Measurements from ENCODE around the gene GRIK3. TPM values are rescaled to one million over a fixed set of nuclear protein-coding genes. Genes with fewer than 3 reads are reported as not detected.

The GRIK3 gene
- total RNA-seq, 1 donor from 2014 or later: not detected

GRCh38 chr1:37043101-37043500 is 8.8 kb upstream of the GRIK3 start:
- DNase-seq (ENCODE audit: low read depth, low spot score): no peak

DNA sequence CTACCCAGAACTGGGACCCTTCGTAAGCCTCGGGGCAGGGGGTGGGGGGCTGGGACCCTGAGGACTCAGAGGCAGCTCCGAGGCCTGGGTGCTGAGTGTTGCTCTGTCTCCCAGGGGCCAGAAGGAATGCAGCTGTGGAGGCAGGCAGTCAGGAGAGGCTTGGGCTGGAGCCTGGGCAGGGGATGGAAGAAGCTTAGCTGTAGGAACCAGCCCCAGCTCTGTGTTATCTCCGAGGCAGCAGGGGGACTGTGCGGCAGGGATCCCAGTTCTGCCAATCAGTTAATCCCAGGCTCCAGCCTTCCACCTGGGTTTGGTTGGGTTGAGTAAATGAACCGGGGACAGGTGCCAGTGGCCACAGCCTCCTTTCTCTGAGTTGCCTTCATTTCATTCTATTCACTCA is 8.2 kb upstream of the GRIK3 start:
- no peak for DNase-seq (ENCODE audit: low read depth, low spot score)

DNA sequence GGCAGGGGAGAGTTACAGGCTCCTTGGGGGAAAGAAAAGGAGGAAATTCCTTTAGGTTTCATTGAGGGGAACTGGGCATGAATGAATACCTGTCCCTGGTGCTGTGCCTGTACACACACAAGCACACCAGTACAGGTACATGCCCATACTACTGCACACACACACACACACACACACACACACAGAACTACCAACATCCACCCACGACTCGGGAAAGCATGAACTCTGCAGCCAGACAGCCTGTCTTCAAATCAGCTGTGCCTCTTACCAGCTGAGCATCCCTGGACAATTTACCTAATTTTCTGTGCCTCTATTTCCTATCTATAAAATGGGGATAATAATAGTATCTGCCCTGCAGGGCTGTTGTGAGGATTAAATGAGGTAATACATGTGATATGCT is 7.2 kb upstream of the GRIK3 start:
- no peak for DNase-seq (ENCODE audit: low read depth, low spot score)

DNA sequence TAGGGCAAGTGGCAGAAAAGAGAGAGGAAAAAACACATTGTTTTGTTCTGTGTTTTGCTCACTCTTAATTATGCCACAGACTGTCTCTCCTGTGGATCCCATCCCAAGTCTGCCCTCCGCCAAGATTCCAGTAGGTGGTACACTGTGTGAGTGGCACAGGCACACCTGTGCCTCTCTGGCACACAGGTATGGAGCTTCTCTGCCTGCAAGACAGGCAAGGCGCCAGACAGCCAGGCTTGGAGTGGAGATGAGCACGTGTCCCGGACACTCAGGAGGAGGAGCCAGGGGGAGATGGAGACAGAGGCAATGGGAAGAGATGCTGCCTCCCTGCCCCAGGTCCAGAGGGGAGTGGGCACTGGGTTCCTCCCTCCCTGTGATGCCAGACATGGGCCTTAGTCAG is 6.5 kb upstream of the GRIK3 start:
- no peak for DNase-seq (ENCODE audit: low read depth, low spot score)

DNA sequence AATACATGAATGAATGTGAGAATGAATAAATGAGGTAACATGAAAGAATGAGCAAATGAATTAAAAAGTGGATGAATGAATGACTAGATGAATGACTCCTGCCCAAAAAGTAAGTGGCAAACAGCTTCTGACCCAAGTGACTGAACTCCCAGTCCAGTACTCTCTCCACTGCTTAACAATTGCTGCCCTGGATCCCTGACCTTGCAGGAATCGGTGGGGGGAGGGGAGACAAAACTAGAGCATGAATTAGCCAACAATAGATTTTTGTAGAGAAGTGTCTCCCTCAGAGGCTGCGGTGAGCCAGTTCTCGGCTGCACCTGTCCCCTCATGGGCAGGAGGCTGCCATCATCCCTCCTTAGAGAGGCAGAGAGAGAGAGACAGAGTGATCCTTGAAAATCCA is 5.9 kb upstream of the GRIK3 start:
- DNase-seq (ENCODE audit: low read depth, low spot score): no peak

DNA sequence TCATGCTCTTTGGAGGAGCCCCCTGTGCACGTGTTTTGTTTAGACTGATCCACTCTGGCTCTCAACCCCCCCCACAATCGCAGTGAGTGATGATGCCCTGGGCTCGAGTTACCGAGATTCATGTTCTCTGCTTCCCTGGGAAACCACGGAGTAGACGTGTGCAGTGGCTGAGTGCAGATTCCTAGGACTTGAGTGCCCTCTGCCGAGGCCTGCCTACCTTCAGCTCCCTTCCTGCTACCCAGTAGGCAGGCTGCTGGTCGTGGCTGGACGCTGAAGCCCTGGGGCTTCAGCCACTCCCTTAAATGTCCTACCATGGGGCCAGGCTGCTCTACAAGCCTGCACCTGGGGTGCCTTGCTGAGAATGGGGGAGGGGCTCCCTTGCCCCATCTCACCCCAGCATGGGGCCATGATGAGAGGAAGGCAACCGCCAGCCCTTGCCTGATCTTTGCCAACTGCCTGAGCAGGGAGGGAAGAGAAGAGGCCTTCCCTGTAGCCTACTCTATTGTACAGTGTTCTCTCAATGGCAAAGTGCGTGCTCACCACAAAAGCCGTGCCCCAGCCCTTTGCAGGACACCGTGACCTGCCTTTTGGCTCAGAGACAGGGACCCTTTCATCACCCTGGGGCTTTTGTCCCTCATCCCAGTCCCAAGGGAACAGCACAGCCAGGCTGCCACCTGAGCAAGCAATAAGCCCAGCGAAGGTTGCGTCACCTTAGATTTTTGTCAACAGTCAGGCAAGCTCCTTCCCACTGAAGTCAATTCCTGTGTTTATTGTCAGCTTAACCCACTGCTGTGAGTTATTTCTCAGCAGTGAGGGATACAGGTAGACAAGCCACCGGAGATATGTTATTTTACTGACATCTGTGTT is 4.1 kb upstream of the GRIK3 start:
- DNase-seq (ENCODE audit: low read depth, low spot score): no peak

- no peak for DNase-seq (ENCODE audit: low read depth, low spot score)
Observed at GRCh38 chr1:37037690-37038089, 3.4 kb upstream of the GRIK3 start.

DNA sequence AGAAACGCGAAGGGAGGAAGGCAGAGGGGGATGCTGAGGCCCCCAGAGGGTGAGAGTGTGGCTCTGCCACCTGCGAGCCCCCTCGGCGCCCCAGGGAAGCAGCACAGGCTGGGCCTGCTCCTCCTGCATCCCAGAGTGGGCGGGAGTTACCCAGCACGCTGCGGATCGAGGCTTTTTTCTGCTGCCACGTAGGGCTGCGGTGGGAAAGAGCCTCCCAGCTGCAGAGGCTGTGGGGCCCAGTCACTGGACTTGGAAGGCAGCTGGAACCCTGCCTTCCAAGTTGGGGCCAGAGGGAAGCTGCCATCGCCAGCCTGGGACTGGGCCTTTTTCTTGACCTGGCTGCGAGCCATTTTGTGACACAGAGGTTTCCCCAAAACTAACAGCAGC is 2.3 kb upstream of the GRIK3 start:
- DNase-seq (ENCODE audit: low read depth, low spot score): no peak

DNA sequence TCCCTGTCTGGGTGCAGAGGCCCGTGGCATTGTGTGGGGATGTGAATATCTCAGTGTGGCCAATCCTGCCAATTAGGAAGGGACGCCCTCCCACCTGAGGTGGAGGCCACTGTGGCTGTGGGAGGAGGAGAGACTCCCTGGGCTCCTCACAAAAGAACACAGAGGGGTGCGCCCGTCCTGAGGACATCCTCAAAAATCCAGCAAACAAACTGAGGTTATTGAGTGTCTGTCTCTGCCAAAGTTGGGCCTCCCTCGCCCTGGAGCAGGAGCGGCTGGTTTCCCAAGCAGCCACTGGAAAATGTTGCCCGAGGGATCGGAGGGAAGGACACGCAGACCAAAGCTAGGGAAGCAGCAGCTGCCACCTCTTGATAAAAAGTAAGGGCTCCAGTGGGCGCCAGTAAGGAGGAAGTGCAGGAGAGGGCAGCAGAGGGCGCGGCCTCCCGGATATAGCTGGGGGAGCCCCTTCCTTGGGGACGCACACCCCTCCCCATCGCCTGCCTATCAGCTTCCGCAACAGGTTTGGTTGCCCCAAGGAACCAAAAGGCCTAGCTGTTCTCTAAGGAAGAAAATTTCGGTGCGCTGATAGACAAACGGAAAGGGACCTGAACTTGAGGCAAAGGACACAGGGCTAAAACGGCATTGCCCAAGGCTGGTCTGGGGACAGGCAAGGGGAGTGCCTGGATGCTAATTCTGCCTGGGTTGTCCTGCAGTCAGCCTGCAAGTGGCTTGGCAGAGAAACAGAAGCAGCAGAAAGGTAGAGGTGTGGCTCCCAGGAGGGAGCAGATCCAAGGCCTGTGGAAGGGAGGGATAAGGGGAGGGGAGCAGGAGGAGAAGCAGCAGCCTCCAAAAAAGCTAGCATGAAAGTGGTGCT is 1.7 kb upstream of the GRIK3 start:
- no peak for DNase-seq (ENCODE audit: low read depth, low spot score)

- DNase-seq (ENCODE audit: low read depth, low spot score): no peak
Observed at GRCh38 chr1:37035014-37035691, 838 bp upstream of the GRIK3 start.

- DNase-seq (ENCODE audit: low read depth, low spot score): no peak
Observed at GRCh38 chr1:37033355-37034101, 787 bp downstream of the GRIK3 start.

GRCh38 chr1:37032660-37033354 is 1.5 kb downstream of the GRIK3 start:
- DNase-seq (ENCODE audit: low read depth, low spot score): no peak

GRCh38 chr1:37031871-37032270 is 2.4 kb downstream of the GRIK3 start:
- DNase-seq (ENCODE audit: low read depth, low spot score): no peak

DNA sequence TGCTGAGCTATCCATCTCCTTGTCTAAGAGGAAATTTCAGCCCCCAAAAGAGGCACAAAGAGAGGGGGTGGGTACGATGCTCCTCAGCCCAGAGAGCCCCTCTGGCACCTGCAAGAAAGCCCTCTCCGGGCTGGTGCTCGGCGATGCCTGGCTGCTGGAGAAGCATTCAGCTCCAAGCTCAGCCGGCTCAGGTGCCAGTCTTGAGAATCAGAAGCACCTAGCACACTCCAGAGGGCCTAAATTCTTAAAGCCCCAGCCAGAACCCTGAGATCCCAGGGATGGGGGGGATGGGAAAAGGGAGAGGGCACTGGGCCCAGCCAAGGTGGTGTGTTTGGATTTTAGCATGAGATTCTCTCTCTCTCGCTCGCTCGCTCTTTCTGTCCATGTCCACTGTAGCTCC is 2.9 kb downstream of the GRIK3 start:
- no peak for DNase-seq (ENCODE audit: low read depth, low spot score)

DNA sequence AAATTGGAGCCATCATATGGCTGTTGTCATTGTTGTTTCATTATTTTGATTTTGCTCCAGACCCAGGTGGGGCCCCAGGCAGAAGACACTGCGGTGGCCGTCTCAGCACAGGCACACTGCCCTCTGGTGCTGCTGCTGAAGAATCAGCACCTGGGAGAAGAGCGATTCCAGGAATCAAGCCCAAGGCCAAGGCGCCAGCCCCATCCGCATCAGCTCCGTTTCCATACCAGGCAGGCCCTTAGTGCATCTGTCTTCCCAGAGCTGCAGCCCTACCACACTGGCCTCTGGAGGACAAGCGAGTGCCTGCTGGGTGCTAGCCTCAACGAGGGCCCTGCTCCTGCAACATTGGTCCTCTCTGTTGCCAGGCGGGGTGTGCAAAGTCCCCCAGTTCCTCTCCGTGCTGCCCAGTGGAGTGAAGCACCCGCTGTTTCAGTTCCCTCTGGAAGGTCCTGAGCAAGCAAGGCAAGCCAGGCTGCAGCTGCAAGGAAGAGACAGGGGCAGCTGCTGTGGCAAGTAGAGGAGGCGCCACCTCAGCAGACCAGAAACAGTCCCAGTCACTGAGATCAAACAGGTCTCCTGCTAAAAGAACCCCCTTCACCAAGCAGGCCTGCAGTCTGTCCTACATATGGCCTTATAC is 5.2 kb downstream of the GRIK3 start:
- no peak for DNase-seq (ENCODE audit: low read depth, low spot score)

DNA sequence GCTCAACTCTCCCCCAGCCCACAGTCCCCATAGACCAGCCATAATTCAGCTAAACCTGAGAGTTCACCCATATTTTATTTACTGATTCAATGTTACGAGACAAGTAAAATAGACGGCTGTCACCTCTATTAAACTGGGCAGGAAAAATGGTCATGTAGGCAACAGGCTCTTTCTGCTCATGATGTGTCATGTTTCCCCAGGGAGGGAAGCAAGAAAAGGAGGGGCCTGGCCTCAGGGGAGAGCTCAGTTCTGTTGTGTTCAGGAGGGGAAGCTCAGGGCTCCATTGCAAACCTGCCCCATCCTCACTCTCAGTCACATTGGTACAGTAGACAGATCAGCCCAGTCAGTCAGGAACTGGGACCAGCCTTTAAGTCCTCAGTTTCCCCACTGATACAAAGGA is 12.8 kb downstream of the GRIK3 start:
- DNase-seq (ENCODE audit: low read depth, low spot score): no peak

- no peak for DNase-seq (ENCODE audit: low read depth, low spot score)
Observed at GRCh38 chr1:37020653-37021277, 13.6 kb downstream of the GRIK3 start.

DNA sequence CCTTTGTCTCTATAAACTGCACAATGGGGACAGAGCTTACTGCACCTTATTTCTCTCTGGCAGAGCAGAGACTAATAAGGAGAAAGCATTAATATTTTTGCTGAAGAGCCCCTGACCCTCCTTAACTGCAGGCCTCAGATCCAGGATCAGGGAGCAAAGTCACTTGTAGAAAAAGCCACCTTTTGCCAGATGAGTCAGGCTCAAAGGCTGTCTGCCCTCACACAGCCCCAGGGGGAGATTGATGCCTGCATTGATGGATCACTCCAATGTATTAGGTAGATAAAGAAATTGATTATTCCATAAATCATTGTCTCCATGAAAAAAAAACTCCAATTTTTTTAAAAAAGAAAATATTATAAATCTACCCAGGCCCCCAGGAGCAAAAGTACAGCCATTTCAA is 15.8 kb downstream of the GRIK3 start:
- no peak for DNase-seq (ENCODE audit: low read depth, low spot score)

DNA sequence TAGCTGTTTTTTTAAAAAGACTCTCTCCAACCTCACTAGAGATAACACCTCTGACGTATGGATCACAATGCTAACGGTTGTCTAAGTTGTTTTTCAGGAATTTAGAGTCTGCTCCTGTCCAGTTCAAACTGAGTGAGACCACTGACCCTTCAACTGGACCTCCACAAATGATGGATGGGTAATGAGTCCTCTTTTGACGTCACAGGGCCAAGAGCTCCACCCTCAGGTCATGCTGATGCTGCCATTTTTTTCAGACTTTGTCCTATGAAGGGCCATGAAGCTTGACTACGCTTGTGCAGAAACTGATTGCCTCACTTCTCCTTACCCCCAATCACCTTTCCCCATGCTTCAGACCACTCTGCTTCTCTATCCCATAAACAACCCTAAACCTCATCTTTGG is 16.6 kb downstream of the GRIK3 start:
- no peak for DNase-seq (ENCODE audit: low read depth, low spot score)

DNA sequence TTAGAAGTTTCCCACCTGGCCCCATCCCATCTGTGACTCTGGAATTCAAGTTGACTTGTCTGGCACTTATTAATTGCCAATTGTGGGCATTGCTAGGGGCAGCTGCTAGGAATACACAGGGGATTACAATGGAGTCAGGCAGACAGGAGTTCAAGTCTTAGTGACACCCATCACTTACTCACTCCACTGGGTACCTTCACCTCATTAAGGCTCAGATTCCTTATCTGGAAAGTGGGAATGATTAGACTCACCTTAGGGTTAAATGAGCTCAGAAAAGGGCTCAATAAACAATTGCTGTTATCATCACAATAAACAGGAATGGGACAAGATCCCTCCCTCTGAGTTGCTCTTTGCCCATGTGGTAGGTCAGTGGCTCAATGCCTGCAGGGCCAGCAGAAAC is 18.2 kb downstream of the GRIK3 start:
- DNase-seq (ENCODE audit: low read depth, low spot score): no peak

Data from pulmonary artery endothelial cell (primary cell).